ENCODE measurements around the gene ITPKB.

Gene ITPKB

DNA sequence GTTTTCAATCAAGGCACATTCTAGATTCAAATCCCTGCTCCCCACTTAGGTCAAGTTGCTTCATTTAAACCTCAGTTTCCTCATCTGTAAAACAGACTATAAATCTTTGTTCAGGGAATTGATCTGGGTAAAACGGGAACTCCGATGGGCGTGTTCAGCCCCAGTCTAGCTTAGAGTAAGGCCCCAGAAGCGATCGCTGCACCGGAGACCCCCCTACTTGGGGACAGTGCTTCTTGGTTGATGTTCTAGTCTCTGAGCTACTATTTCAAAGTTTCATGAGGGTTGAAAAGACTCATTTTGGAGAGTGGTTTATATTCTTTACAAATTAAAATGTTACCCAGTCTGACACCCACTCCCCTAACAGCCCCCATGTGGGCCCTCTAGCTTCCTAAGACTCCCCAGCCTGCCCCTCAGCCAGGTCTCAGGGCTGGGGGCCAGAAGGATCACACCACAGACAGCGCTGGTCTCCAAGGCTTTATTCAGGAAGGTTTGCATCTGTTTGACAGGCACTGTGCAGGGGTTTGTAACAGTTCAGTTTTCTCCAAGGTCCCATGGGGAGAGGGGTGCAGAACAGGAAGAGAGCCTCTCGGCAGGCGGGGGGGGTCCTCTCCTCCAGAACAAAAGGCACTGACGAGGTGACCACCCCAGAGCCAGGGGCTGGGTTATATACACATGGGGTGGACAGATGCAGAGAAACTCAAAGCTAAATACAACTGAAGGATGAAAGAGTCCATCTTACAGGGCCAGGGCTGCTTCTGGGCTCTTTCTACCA lies 107.7 kb downstream of the ITPKB start:
- no peak overlapping the region for H3K4me3 ChIP-seq (ENCODE audit: low read length)
- no peak for TF ChIP-seq ZNF274 (IDR thresholded peaks at IDR 0.05; ENCODE audit: low read depth, low read length)

- H3K4me3 ChIP-seq (ENCODE audit: low read length): no peak overlapping the region
- no peak for TF ChIP-seq ZNF274 (IDR thresholded peaks at IDR 0.05; ENCODE audit: low read depth, low read length)
Observed at GRCh38 chr1:226630592-226630991, 108.5 kb downstream of the ITPKB start.

DNA sequence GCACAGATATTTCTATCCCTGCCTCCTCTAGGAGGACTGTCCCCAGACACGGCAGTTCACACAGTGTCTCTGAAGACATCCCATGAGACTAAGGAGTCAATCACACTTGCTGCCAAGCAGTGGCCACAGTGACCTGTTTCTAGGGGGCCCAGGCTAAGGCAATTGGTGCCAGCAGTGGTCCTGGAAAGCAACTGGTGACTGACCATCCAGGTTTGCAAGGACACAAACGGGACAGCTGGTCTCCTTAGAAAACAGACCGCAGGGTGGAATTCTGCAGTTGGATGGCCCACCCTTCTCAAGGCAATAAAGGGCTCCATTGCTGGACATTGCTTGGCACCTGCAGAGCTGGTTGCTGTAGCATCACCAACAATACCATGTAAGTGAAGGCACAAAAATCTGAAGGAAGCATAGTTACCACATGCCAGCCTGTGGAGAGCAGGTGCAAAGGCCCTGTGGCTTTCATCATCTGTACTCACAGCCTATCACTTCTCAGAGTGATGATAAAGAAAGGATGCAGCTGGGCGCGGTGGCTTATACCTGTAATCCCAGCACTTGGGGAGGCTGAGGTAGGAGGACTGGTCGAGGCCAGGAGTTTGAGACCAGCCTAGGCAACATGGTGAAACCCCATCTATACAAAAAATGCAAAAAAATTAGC lies 109.1 kb downstream of the ITPKB start:
- H3K4me3 ChIP-seq (ENCODE audit: low read length): no peak overlapping the region
- TF ChIP-seq ZNF274 (IDR thresholded peaks at IDR 0.05; ENCODE audit: low read depth, low read length): no peak

- TF ChIP-seq ZNF274 (IDR thresholded peaks at IDR 0.05; ENCODE audit: low read depth, low read length): no peak
- H3K4me3 ChIP-seq (ENCODE audit: low read length): no peak overlapping the region
Observed at GRCh38 chr1:226629210-226629895, 109.7 kb downstream of the ITPKB start.

DNA sequence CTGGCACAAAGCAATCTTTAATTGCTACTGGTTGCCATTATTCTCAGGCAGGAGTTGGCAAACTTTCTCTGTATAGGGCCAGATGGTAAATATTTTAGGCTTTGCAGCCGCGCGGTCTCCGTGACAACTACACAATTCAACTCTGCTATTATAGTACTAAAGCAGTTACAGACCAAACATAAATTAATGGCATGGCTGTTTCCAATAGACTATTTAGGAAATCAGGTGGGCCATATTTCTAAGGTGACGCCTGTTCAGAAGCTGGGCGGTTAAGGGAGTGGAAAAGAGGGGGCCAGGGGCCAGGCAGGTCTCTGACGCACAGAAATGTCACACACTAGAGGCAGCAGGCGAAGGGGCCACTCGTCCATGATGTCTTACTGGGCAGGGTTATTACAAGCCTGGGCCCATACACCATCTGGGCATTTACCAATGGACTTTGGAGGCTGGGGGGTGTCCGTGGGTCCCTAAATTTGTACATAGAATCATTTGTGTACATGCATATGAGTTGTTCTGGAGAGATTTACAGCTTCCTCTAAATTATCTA lies 110.4 kb downstream of the ITPKB start:
- TF ChIP-seq ZNF274 (IDR thresholded peaks at IDR 0.05; ENCODE audit: low read depth, low read length): no peak

GRCh38 chr1:226627924-226628611 lies 111.0 kb downstream of the ITPKB start:
- H3K4me3 ChIP-seq (ENCODE audit: low read length): no peak overlapping the region
- TF ChIP-seq ZNF274 (IDR thresholded peaks at IDR 0.05; ENCODE audit: low read depth, low read length): no peak

More for the DNA sequence above, 110.4 kb downstream of the ITPKB start:
- no peak overlapping the region for H3K4me3 ChIP-seq (ENCODE audit: low read length)

- TF ChIP-seq ZNF274 (IDR thresholded peaks at IDR 0.05; ENCODE audit: low read depth, low read length): no peak
Observed at GRCh38 chr1:226627050-226627755, 111.9 kb downstream of the ITPKB start.

GRCh38 chr1:226626577-226626956 lies 112.5 kb downstream of the ITPKB start:
- no peak overlapping the region for H3K4me3 ChIP-seq (ENCODE audit: low read length)
- TF ChIP-seq ZNF274 (IDR thresholded peaks at IDR 0.05; ENCODE audit: low read depth, low read length): no peak

More at GRCh38 chr1:226627050-226627755, 111.9 kb downstream of the ITPKB start:
- H3K4me3 ChIP-seq (ENCODE audit: low read length): no peak overlapping the region

DNA sequence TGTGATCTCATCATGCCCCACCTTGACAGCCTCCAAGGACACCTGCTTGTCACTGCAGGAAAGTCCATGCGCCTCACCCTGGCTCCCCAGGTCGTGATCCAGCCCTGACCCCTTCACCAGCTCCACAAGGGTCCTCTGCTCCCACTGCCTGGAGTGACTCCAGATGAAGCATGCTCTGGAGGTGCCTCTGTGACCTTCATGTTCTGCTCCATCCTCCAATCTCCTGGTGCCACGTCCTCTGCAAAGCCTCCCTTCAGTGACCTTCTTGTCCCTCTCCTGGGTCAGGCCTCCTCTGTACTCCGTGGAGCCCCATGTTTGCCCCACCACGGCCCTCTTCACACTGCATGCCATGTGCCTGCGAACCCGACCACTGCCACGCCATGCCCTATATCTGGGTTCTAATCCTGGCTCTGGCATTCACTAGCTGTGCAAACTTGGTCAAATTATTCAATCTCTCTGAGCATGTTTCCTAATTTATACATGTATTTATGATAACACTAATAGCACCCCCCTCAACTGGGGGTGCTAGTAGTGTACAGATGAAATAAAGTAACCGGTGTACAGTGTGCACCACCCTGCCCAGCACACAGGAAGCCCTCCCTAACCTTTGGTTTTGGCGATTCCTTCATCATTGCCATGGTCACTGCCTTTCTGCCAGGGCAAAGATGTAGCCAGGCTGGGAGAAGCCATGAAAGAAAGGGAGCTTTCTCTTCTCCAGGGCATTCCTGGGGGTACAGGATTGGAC lies 113.1 kb downstream of the ITPKB start:
- TF ChIP-seq ZNF274 (IDR thresholded peaks at IDR 0.05; ENCODE audit: low read depth, low read length): no peak

GRCh38 chr1:226625326-226625725 lies 113.8 kb downstream of the ITPKB start:
- TF ChIP-seq ZNF274 (IDR thresholded peaks at IDR 0.05; ENCODE audit: low read depth, low read length): no peak
- H3K4me3 ChIP-seq (ENCODE audit: low read length): no peak overlapping the region

More for the DNA sequence above, 113.1 kb downstream of the ITPKB start:
- H3K4me3 ChIP-seq (ENCODE audit: low read length): no peak overlapping the region

- no peak overlapping the region for H3K4me3 ChIP-seq (ENCODE audit: low read length)
- no peak for TF ChIP-seq ZNF274 (IDR thresholded peaks at IDR 0.05; ENCODE audit: low read depth, low read length)
Observed at GRCh38 chr1:226624526-226624925, 114.6 kb downstream of the ITPKB start.

DNA sequence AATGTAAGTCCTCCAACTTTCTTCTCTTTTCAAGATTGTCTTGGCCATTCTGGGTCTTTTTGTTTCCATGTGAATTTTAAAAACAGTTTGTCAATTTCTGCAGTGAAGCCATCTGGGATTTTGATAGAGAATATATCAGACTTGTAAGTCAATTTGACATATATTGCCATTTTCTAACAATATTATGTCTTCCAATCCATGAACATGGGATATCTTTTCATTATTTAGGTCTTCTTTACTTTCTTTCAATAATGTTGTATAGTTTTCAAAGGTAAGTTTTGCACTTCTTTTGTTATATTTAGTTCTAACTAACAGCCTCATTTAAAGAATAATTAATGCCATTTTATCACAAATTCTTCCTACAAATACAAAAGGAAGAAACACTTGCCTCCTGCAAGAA lies 117.1 kb downstream of the ITPKB start:
- no peak overlapping the region for H3K4me3 ChIP-seq (ENCODE audit: low read length)
- TF ChIP-seq ZNF274 (IDR thresholded peaks at IDR 0.05; ENCODE audit: low read depth, low read length): no peak

- H3K4me3 ChIP-seq (ENCODE audit: low read length): no peak overlapping the region
- no peak for TF ChIP-seq ZNF274 (IDR thresholded peaks at IDR 0.05; ENCODE audit: low read depth, low read length)
Observed at GRCh38 chr1:226619031-226619430, 120.1 kb downstream of the ITPKB start.
